Measurements from ENCODE around the gene ADCY3.
"Not testable (repeated sequence)": the region's sequence is repeated elsewhere in the genome, so short reads cannot be mapped to it uniquely, and the experiment has no call there.

Gene ADCY3

GRCh38 chr2:24842081-24843050, 77.7 kb downstream of the ADCY3 start:
- FAIRE-seq: no peak

- FAIRE-seq: no peak
These were observed 78.8 kb downstream of the ADCY3 start for GRCh38 chr2:24840962-24841945.

DNA sequence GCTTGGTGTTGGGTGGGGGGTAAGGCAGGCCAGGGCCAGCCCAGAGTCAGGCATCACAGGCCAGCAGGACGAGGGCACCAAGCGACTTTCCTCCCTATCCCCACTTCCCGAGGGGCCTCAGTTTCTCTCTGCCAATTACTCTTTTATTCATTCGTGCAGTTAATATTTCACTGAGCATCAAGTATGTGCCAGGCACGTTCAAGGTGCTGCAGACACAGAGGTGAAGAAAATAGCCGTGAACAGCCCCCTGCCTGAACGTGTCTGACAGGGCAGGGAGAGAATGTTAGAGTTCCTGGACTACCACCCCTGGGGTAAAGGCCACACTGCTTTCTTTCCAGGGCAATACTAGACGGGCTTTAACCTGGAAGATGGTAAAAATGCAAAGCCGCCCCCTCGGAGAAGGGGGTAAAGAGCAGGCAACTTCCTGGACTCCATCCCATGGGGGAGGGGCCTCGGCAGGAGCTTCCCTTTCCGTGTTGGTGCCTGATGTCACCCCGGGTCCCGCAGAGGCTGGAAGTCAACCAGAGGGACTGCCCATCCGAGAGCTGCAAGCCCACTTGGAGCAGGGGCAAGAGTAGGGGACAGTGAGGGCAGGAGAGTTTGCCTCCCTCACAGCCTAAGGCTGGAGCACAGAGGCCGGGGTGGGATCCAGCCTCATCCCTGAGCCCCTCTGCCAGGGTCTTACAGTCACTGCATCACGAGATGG, 79.7 kb downstream of the ADCY3 start:
- FAIRE-seq: no peak

DNA sequence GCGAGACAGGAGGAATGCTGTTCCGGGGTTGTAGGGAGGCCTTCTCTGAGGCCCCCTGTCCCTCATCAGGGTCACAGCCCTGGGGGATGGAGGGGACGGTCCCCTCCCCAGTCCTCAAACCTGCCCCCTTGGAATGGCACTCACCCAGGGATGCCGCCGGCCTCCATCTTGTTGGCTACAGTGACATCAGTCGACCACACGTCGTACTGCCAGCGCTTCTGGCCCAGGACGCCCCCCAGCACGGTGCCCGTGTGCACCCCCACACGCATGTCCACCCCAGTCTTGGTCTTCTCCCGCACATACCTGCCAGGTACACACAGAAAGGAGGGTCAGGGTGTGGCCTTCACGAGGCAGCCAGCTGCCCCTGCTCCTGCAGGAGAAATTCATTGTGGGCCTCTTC, 80.3 kb downstream of the ADCY3 start:
- no peak for FAIRE-seq

DNA sequence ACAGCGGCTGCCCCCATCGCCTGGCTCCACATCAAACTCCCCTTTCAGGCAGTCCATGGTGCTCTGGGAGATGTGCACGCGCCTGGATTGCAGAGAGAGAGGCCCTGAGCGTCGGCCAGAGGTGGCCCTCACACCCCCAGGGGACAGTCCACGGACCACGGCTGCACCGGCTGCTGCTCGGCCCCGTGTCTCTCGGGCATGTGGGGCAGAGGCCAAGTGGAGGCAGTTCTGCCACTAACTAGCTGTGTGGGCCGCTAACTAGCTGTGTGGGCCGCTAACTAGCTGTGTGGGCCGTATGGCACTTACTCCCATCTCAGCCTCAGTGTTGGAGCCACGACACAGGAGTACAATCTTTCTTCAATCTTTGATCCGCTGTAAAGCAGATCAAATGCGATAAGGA, 81.5 kb downstream of the ADCY3 start:
- FAIRE-seq: no peak

- FAIRE-seq: no peak
These were observed 82.0 kb downstream of the ADCY3 start for GRCh38 chr2:24837996-24838513.

DNA sequence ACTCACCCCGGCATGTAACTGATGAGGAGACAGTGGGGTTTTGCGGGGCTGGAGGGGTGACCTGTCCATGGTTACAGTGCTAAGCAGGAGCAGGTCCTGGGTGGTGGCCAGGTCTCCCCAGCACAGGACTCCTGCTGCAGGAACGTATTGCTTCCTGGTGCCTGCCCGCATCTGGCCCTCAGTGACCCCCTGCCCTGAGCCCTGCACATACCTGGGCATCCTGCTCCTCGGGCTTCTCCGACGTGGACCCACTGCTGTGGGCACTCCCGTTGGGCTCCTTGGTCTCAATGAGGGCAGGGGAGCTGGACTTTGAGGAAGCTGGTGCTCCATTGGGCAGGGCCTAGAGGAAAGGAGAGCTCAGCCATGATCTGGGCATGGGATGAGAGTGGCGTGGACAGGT, 83.3 kb downstream of the ADCY3 start:
- FAIRE-seq: no peak

DNA sequence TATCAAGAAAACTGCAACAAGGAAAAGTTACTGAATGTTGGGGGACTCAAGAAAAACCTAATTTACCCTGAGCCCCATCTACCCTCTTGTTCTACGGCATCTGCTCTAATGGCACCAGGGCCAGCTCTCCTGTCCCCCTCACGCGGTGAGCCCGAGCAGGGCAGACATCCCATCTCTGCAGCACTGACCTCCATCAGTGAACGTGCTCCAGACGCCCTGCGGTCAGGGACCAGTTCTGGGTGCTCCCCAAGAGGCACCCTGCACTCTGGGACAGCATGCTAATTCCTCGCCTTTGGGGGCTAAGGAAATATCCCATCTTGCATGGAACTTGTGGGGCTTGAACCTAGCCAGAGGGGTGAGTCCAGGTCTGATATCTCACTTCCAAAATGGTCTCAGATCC, 83.8 kb downstream of the ADCY3 start:
- FAIRE-seq: no peak

DNA sequence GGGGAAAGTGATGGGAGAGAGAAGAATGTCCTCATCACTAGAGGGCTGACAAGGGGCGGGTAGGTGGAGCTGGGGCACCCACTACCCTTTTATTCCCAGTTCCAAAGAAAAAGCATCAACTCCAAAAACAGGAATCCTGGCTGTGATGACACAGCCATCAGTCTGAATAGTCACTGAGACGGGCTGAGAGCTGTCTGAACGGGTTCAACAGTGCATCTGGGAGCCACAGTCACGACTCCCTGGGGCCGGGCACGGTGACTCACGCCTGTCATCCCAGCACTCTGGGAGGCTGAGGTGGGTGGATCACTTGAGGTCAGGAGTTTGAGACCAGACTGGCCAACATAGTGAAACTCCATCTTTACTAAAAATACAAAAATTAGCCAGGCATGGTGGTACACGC, 84.6 kb downstream of the ADCY3 start:
- not testable (repeated sequence) for FAIRE-seq

GRCh38 chr2:24834733-24835395, 85.2 kb downstream of the ADCY3 start:
- FAIRE-seq: no peak

DNA sequence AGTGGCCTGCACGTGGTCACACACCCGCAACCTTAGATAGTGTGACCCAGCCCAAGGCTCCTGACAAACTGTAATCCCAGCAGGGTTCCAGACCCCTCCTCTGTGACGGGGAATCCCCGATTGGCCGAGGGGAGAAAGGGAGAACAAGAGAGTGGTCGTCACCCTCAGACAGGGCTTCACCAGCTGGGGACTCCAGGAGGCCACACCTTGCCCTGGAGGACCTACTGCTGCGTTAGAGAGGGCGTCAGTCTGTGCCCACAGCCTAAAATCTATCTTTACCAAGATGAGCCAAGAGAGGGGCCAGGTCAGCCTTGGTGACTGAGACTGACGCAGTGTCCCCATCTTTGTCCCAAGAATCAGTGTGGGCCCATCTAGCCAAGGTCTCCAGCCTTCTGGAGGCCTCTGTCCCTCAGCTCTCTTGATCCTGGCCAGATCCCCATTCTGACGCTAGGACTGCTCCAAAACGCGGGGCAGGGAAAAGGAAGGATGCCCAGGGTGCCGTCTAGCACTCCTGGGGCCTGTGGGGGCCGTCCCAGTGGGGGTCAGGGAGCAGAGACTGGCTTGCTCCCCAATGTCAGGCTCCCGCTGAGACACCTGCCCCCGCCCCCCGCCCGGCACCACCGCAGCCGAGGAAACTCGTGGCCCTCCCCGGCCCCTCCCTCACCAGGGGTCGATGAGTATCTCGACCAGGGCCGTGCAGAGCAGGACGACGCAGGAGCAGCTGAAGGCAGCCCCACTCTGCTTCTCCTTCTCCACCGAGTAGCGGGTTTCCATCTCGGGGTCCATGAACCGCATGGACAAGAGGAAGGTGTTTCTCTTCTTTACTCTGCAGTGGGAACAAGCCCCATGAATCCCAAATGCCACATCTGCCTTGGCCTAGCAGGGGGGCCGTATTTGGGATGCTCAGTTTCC, 86.0 kb downstream of the ADCY3 start:
- no peak for FAIRE-seq

DNA sequence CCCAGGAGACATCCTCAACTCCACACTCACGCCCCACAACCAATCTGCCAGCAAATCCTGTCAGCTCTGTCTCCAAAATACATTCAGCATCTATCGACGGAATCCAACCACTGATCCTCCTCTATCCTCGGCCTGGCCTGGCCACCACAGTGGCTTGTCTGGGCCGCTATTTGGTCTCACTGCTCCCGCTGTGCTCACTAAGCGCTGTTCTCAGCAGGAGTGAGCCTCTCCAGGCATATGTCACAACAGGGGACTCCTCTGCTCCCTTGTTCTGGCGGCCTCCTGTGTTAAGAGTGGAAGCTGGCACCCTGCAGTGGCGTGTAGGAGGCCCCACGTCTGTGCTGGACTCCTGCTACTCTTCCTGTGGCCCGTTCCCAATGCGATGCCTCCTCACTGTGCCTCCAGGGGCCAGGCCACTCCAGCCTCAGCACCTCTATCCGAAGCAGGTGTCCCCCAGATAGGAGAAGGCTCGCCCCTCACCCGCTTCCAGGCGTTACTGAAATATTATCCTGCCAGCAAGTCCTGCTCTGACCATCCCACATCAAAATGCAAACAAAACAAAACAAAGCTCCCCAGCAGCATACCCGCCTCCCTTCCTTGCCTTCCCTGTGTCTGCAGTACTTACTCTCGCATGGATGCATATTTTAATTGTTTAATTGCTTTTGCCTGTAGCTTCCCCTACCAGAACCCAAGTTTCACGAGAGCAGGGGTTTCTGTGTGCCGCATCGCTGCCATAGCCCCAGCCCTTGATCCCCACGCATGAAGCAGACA, 86.9 kb downstream of the ADCY3 start:
- no peak for FAIRE-seq

DNA sequence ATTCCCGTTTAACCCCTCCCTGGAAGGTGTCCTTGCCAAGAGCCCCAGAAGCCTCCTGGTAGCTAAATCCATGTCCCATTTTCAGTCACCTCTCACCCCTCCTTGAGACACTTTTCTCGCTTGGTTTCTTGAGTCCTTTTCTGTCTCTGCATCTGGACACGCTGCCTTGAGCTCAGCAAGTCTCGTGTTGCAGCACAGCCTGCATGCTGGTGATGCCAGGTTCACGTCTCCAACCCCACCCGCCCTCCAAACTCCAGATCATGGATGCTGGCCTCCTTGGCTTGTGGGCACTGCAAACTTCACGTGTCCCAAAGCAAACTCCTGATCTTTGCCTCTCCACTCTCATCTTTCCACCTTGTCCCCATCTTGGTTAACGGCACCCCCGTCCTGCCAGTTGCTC, 87.5 kb downstream of the ADCY3 start:
- FAIRE-seq: no peak

- no peak for FAIRE-seq
These were observed 88.0 kb downstream of the ADCY3 start for GRCh38 chr2:24832073-24832461.

GRCh38 chr2:24831221-24832072, 88.6 kb downstream of the ADCY3 start:
- FAIRE-seq: no peak

DNA sequence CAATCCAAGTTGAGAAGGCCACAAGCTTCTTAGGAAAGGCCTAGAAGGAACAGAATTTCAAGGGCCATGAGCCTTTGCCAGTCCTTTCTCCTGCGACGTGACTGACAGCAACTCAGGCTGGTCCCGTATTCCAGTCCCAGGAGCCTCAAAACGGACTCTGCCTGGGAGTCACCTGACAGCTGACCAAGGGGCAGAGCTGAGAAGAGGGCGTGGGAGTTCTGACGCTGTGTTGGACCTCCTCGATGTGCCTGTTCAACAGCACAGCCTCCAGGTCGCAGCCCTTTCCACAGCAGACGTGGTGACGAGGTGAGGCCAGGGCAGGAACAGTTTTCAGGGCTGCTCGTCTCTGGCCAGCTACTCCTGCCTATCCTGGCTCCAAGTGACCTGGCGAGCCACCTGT, 89.3 kb downstream of the ADCY3 start:
- FAIRE-seq: no peak

- no peak for FAIRE-seq
These were observed 89.7 kb downstream of the ADCY3 start for GRCh38 chr2:24830351-24830750.

DNA sequence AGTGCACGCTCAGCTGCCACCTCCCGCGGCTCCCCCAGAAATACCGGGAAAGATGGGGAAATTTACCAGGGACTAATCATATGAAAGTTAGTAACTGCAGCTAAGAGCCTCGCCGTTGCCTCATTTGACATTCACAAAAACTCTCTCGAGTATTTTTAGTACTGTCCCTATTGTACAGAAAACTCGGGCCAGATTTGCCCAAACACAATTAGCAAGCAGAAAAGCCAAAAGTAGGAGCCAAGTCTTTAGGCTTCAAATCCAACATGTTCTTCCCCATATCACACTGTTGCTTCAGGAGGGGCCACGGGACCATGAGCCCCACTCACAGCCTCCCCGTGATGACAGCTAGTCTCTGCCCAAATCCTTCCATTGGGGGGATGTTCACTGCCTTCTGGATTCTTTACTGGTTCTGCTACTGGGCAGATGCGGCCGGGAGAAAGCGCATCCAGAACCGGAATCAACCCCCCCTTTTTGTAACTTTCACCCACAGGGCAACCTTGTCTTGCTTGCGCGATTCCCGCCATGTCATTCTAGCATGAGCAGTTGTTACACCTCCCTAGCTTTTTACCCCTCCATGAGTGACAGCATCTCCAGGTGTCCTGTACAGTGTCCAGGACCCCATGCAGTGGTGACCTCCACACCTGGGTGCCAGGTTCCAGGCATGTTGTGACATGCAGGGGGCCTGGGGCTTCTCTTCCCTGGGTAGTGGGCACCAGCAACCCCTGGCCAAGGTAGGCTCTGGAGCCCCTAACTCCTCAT, 91.6 kb downstream of the ADCY3 start:
- no peak for FAIRE-seq
